ENCODE data around the gene GABRA5. TPM values are rescaled to one million over a fixed set of nuclear protein-coding genes. Genes with fewer than 3 reads are reported as not detected.

Gene GABRA5
- polyA plus RNA-seq, 1 donor from 2014 or later, result 25.3 TPM

DNA sequence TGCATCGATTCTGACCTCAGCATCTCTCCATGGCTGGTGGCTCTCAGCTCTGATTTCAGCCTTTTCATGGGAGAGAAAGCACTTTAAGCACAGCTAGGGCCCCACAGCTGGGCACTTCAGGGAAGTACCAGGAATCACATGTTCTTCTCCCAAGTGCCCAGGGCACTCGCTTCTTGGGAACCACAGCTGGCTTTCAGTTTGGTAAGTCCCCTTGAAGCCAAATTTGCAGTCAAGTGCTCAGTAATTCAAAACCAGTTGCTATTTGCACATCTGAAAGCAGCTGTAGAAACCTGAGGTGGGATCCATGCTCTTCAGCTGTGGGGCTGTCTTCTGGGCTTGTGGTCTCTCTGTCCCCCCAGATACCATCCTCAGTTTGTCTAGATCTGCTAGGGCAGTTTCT, 12.8 kb downstream of the GABRA5 start:
- Histone ChIP-seq H3K9ac (ENCODE audit: low read length) (no peak overlapping the region), H3K36me3 (ENCODE audit: insufficient read depth, low read length) (no peaks in the 10 kb centered on the region), H3K4me3 (ENCODE audit: low read length) (no peak overlapping the region), H3K9me3 (ENCODE audit: low read length) (no peaks in the 10 kb centered on the region), H2AFZ (ENCODE audit: low read depth, low read length) (no peak overlapping the region), H3K9me2 (ENCODE audit: insufficient read depth, low read length) (no peaks in the 10 kb centered on the region), H4K20me1 (ENCODE audit: insufficient read depth) (no peaks in the 10 kb centered on the region), H3K4me2 (ENCODE audit: low read length) (no peak overlapping the region), H3K27ac (ENCODE audit: low read length) (no peak overlapping the region), H3K27me3 (ENCODE audit: insufficient read depth, low read depth, low read length) (no peaks in the 10 kb centered on the region), H3F3A (ENCODE audit: insufficient read depth, low read length, poor library complexity, severe bottlenecking) (no peaks in the 10 kb centered on the region), H3K79me2 (replicated peaks; ENCODE audit: insufficient read depth, low read length) (no peaks in the 10 kb centered on the region)
- TF ChIP-seq SMC3 (conservative IDR thresholded peaks at IDR 0.05; ENCODE audit: poor library complexity) (no peak), TAF1 (IDR thresholded peaks at IDR 0.05; ENCODE audit: low read depth) (no peak), POLR2AphosphoS5 (IDR thresholded peaks at IDR 0.05) (no peak), MXI1 (conservative IDR thresholded peaks at IDR 0.05; ENCODE audit: poor library complexity, severe bottlenecking) (no peak)
- TF ChIP-seq, protein P1, sequence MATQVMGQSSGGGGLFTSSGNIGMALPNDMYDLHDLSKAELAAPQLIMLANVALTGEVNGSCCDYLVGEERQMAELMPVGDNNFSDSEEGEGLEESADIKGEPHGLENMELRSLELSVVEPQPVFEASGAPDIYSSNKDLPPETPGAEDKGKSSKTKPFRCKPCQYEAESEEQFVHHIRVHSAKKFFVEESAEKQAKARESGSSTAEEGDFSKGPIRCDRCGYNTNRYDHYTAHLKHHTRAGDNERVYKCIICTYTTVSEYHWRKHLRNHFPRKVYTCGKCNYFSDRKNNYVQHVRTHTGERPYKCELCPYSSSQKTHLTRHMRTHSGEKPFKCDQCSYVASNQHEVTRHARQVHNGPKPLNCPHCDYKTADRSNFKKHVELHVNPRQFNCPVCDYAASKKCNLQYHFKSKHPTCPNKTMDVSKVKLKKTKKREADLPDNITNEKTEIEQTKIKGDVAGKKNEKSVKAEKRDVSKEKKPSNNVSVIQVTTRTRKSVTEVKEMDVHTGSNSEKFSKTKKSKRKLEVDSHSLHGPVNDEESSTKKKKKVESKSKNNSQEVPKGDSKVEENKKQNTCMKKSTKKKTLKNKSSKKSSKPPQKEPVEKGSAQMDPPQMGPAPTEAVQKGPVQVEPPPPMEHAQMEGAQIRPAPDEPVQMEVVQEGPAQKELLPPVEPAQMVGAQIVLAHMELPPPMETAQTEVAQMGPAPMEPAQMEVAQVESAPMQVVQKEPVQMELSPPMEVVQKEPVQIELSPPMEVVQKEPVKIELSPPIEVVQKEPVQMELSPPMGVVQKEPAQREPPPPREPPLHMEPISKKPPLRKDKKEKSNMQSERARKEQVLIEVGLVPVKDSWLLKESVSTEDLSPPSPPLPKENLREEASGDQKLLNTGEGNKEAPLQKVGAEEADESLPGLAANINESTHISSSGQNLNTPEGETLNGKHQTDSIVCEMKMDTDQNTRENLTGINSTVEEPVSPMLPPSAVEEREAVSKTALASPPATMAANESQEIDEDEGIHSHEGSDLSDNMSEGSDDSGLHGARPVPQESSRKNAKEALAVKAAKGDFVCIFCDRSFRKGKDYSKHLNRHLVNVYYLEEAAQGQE (IDR thresholded peaks at IDR 0.05; ENCODE audit: borderline replicate concordance), result no peak

DNA sequence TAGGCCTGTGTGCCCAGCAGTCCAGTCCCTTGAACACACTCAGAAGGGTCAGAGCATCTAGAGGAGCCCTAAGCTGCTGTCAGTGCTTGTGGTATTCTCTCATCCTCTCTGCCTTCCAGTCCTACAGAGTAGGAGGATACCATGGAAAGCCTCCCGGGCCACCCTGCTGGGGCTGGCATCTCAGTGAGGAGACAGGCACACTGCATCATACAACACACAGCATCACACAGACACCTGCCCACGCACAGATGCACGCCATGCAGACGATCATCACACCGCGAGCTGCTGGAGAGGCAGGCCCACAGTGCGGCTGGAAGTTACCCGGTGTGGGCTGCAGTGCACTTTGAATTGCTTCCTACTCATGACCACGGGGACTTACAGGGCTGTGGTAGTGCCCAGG, 15.2 kb downstream of the GABRA5 start:
- H3K4me2 ChIP-seq (ENCODE audit: low read length), result no peak overlapping the region
- H3K4me3 ChIP-seq (ENCODE audit: low read length), result no peak overlapping the region
- no peaks in the 10 kb centered on the region for H3K36me3 ChIP-seq (ENCODE audit: insufficient read depth, low read length)
- H3K79me2 ChIP-seq (replicated peaks; ENCODE audit: insufficient read depth, low read length), result no peaks in the 10 kb centered on the region
- H4K20me1 ChIP-seq (ENCODE audit: insufficient read depth), result no peaks in the 10 kb centered on the region
- H3K9me3 ChIP-seq (ENCODE audit: low read length), result no peaks in the 10 kb centered on the region
- TF ChIP-seq POLR2AphosphoS5 (IDR thresholded peaks at IDR 0.05) (no peak), EZH2 (IDR thresholded peaks at IDR 0.05; ENCODE audit: borderline replicate concordance, insufficient read depth, low read length, poor library complexity, severe bottlenecking) (no peak), TAF1 (IDR thresholded peaks at IDR 0.05; ENCODE audit: low read depth) (no peak), MXI1 (conservative IDR thresholded peaks at IDR 0.05; ENCODE audit: poor library complexity, severe bottlenecking) (no peak), SMC3 (conservative IDR thresholded peaks at IDR 0.05; ENCODE audit: poor library complexity) (no peak), RAD21 (conservative IDR thresholded peaks at IDR 0.05) (no peak), EP300 (conservative IDR thresholded peaks at IDR 0.05; ENCODE audit: poor library complexity, severe bottlenecking) (no peak)
- TF ChIP-seq, protein P2, sequence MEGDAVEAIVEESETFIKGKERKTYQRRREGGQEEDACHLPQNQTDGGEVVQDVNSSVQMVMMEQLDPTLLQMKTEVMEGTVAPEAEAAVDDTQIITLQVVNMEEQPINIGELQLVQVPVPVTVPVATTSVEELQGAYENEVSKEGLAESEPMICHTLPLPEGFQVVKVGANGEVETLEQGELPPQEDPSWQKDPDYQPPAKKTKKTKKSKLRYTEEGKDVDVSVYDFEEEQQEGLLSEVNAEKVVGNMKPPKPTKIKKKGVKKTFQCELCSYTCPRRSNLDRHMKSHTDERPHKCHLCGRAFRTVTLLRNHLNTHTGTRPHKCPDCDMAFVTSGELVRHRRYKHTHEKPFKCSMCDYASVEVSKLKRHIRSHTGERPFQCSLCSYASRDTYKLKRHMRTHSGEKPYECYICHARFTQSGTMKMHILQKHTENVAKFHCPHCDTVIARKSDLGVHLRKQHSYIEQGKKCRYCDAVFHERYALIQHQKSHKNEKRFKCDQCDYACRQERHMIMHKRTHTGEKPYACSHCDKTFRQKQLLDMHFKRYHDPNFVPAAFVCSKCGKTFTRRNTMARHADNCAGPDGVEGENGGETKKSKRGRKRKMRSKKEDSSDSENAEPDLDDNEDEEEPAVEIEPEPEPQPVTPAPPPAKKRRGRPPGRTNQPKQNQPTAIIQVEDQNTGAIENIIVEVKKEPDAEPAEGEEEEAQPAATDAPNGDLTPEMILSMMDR (IDR thresholded peaks at IDR 0.05; ENCODE audit: poor library complexity, severe bottlenecking), result no peak
- TF ChIP-seq, protein P1 (IDR thresholded peaks at IDR 0.05; ENCODE audit: borderline replicate concordance), result no peak
- no peak overlapping the region for H3K9ac ChIP-seq (ENCODE audit: low read length)
- H3K27ac ChIP-seq (ENCODE audit: low read length), result no peak overlapping the region
- H3K27me3 ChIP-seq (ENCODE audit: insufficient read depth, low read depth, low read length), result no peaks in the 10 kb centered on the region
- no peaks in the 10 kb centered on the region for H3K9me2 ChIP-seq (ENCODE audit: insufficient read depth, low read length)
- no peak overlapping the region for H2AFZ ChIP-seq (ENCODE audit: low read depth, low read length)
- no peaks in the 10 kb centered on the region for H3F3A ChIP-seq (ENCODE audit: insufficient read depth, low read length, poor library complexity, severe bottlenecking)

Measured in neural cell (in vitro differentiated cells).